Endothelial cell of umbilical vein (primary cell): Measurements from ENCODE around the gene ALG1L2. TPM values are rescaled to one million over a fixed set of nuclear protein-coding genes. Genes with fewer than 3 reads are reported as not detected.
"Not testable (repeated sequence)": the region's sequence is repeated elsewhere in the genome, so short reads cannot be mapped to it uniquely, and the experiment has no call there.

ENCODE experiments used
- BruUV-seq: library from RNA; stranded (reverse); fragments of 400-500 nt; replicated peaks from 2 replicates; lab custom pipeline; 2021; lab: Mats Ljungman, UMichigan
- CTCF ChIA-PET: fragments of 300-600, 350-600 bp; sonication (Branson Sonifier 250); formaldehyde crosslinking; loops from one replicate; lab custom pipeline; 2021; ENCODE audit warnings: antibody characterized with exemption, inconsistent platforms; lab: Charles Lee
- POLR2A ChIA-PET: fragments of 300-600, 350-600 bp; sonication (Branson Sonifier 250); formaldehyde crosslinking; loops from one replicate; lab custom pipeline; 2021; ENCODE audit warnings: antibody characterized with exemption, inconsistent platforms; lab: Charles Lee
- DNase-seq: peaks from one replicate; pipeline ENCODE4 v3.0.0-alpha.2; 2011; ENCODE audit warnings: low read depth, low spot score
- FAIRE-seq: peaks from 2 replicates; lab custom pipeline; 2011; peaks lifted over from hg19 to GRCh38; lab: Jason Lieb, UNC
- H2AFZ ChIP-seq: 2 replicates; pipeline ENCODE4 v1.6.0; 2012; ENCODE audit warnings: low read depth, low read length, control low read depth, inconsistent platforms
- H3K27ac ChIP-seq: 2 replicates; pipeline ENCODE4 v1.5.1; 2011; ENCODE audit warnings: low read depth, mild to moderate bottlenecking, control low read depth, low read length, moderate library complexity; ENCODE audit not compliant: insufficient read depth
- H3K27me3 ChIP-seq, 2 experiments: 2 replicates each; pipeline versions ENCODE4 v1.6.0 to v1.6.1; 2011; ENCODE audit warnings: low read length in 2 of 2, mixed read lengths in 1 of 2; ENCODE audit not compliant: control insufficient read depth in 2 of 2, insufficient read depth in 2 of 2
- H3K36me3 ChIP-seq, 2 experiments: 2 replicates in 1 of 2; 3 replicates in 1 of 2; pipeline ENCODE4 v1.5.1; 2011; ENCODE audit warnings: low read length in 2 of 2, mild to moderate bottlenecking in 1 of 2, moderate library complexity in 1 of 2; ENCODE audit not compliant: control insufficient read depth in 2 of 2, insufficient read depth in 2 of 2; ENCODE audit errors: extremely low read depth in 1 of 2
- H3K4me1 ChIP-seq: 3 replicates; pipeline ENCODE4 v1.5.1; 2011; ENCODE audit warnings: mild to moderate bottlenecking, low read length; ENCODE audit not compliant: control insufficient read depth, insufficient read depth; ENCODE audit errors: extremely low read depth
- H3K4me2 ChIP-seq: 2 replicates; pipeline ENCODE4 v1.6.1; 2011; ENCODE audit warnings: low read length, control low read depth, mixed read lengths; ENCODE audit not compliant: insufficient read depth
- H3K4me3 ChIP-seq, 3 experiments: fragments of 200-600 bp in 1 of 3; sonication (generic), shearing (Covaris generic) in 1 of 3; replicated peaks in 1 of 3; 2 replicates each; pipeline ENCODE4 v1.5.1; 2011 to 2016; ENCODE audit warnings: control low read depth in 3 of 3, low read length in 3 of 3, mild to moderate bottlenecking in 2 of 3, inconsistent platforms in 1 of 3, low read depth in 1 of 3, moderate library complexity in 1 of 3; ENCODE audit not compliant: insufficient read depth in 1 of 3
- H3K79me2 ChIP-seq: 2 replicates; pipeline ENCODE4 v1.6.0; 2012; ENCODE audit warnings: low read length, inconsistent platforms; ENCODE audit not compliant: control insufficient read depth, insufficient read depth
- H3K9ac ChIP-seq: replicated peaks from 2 replicates; pipeline ENCODE3; 2011; ENCODE audit warnings: low read length, control low read depth; ENCODE audit not compliant: insufficient read depth; ENCODE audit errors: extremely low read depth
- H3K9me1 ChIP-seq: replicated peaks from 3 replicates; pipeline ENCODE4 v1.6.0; 2011; ENCODE audit warnings: mild to moderate bottlenecking, low read length; ENCODE audit not compliant: control insufficient read depth, insufficient read depth; ENCODE audit errors: extremely low read depth
- H3K9me3 ChIP-seq: replicated peaks from 2 replicates; pipeline ENCODE4 v1.5.1; 2012; ENCODE audit warnings: low read length, inconsistent platforms; ENCODE audit not compliant: control insufficient read depth, insufficient read depth
- H4K20me1 ChIP-seq: replicated peaks from 2 replicates; pipeline ENCODE3; 2011; ENCODE audit warnings: mild to moderate bottlenecking, low read length; ENCODE audit not compliant: control insufficient read depth, insufficient read depth; ENCODE audit errors: extremely low read depth
- dilution Hi-C: fragments of 300-500 bp; cut with MboI; formaldehyde crosslinking; loops from one replicate; pipeline ENCODE4 v1.15.0; 2019; ENCODE audit warnings: low sequenced_read_pairs; ENCODE audit not compliant: extremely low pct_ligation_motif_present
- intact Hi-C: fragments of 100-400 bp; cut with micrococcal nuclease; formaldehyde crosslinking; loops from one replicate; pipeline ENCODE4 v1.10.0; 2022
- polyA plus RNA-seq, 4 experiments: library from polyadenylated mRNA; depleted of rRNA in 3 of 4; stranded (reverse) in 3 of 4; unstranded in 1 of 4; fragments of >200 nt; gene quantifications; 2 replicates each; pipeline versions ENCODE4 v1.2.1 to v1.2.3, GENCODE V29; 2011 to 2012; ENCODE audit warnings: missing spikeins in 1 of 4
- total RNA-seq: library from RNA; stranded (reverse); gene quantifications from 2 replicates; pipeline ENCODE4 v1.2.3, GENCODE V29; 2021

ALG1L2 gene
- total and polyA plus RNA-seq, 2 donors (not counting 3 experiments of a cell fraction or from before 2014, with no cell fraction given) = not detected

- H2AFZ ChIP-seq, H3K79me2 ChIP-seq, H3K9me1 ChIP-seq, FAIRE-seq, H3K27ac ChIP-seq, POLR2A ChIA-PET, dilution Hi-C loops, CTCF ChIA-PET, H3K4me2 ChIP-seq, H3K9ac ChIP-seq, H4K20me1 ChIP-seq, BruUV-seq, H3K36me3 ChIP-seq, H3K9me3 ChIP-seq, H3K4me3 ChIP-seq, DNase-seq, H3K4me1 ChIP-seq, H3K27me3 ChIP-seq: not testable (repeated sequence)
- intact Hi-C loops = loop anchor here (10.0 kb wide), 1 partner anchor 388 kb away; no protein-coding TSS in a partner anchor
Measured at GRCh38 chr3:130146465-130146864, 64.8 kb downstream of the ALG1L2 start.

Other genes starting within 250 kb of the ALG1L2 start
- gene TMCC1, start 188.1 kb upstream of the ALG1L2 start, total RNA-seq = 36.6 and 38.4 TPM in 2 replicates
- gene TMCC1, start 188.1 kb upstream of the ALG1L2 start, polyA plus RNA-seq = 13.9 and 17.4 TPM in 2 replicates
- not detected in 2 replicates for gene TRH, start 107.1 kb upstream of the ALG1L2 start, total RNA-seq
- gene TRH, start 107.1 kb upstream of the ALG1L2 start, polyA plus RNA-seq = not detected in 2 replicates